ENCODE results near the gene ZBTB17.

DNA sequence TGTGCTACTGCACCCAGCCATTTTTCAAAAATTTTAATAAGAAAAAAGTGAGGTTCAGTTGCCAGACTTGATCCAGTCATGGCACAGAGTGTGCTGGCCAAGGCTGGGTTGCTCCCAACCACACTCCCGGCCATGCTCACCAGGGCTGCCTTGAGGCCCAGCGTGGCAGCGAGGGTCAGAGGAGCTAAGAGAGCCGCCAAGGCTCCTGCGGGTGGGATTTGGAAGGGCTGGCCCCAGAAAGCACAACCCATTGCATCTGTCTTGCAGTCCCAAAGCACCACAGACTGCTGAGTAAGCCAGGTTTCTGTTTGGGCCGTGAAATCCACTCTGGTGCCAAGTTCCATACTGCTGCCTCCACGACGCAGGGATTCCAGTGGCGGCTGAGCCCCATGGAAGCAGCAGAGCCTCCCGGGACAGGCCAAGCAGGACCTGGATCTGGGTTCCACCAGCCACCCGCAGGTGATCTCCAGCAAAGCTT lies 22.6 kb downstream of the ZBTB17 start:
- TF ChIP-seq, protein P1, sequence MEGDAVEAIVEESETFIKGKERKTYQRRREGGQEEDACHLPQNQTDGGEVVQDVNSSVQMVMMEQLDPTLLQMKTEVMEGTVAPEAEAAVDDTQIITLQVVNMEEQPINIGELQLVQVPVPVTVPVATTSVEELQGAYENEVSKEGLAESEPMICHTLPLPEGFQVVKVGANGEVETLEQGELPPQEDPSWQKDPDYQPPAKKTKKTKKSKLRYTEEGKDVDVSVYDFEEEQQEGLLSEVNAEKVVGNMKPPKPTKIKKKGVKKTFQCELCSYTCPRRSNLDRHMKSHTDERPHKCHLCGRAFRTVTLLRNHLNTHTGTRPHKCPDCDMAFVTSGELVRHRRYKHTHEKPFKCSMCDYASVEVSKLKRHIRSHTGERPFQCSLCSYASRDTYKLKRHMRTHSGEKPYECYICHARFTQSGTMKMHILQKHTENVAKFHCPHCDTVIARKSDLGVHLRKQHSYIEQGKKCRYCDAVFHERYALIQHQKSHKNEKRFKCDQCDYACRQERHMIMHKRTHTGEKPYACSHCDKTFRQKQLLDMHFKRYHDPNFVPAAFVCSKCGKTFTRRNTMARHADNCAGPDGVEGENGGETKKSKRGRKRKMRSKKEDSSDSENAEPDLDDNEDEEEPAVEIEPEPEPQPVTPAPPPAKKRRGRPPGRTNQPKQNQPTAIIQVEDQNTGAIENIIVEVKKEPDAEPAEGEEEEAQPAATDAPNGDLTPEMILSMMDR (IDR thresholded peaks at IDR 0.05) = no peak
- TF ChIP-seq POLR2A (IDR thresholded peaks at IDR 0.05) = no peak

All from heart left ventricle (tissue), 13 donors.